ENCODE results near the gene SMIM35. TPM values are rescaled to one million over a fixed set of nuclear protein-coding genes. Genes with fewer than 3 reads are reported as not detected.

SMIM35 gene
- total RNA-seq, 1 experiment from 2014 or later, result not detected

GRCh38 chr11:118021146-118021545 lies 65.6 kb downstream of the SMIM35 start (continued):
- TF ChIP-seq IRF1 (CRISPR knock-in tag; IDR thresholded peaks at IDR 0.05) (no peak), SMAD3 (CRISPR knock-in tag; IDR thresholded peaks at IDR 0.05; ENCODE audit: borderline replicate concordance) (no peak), E2F4 (CRISPR knock-in tag; IDR thresholded peaks at IDR 0.05; ENCODE audit: borderline replicate concordance, low read depth) (no peak), ZNF317 (CRISPR knock-in tag; IDR thresholded peaks at IDR 0.05; ENCODE audit: borderline replicate concordance, low read depth) (no peak), MAX (CRISPR knock-in tag; IDR thresholded peaks at IDR 0.05) (no peak), JAZF1 (CRISPR knock-in tag; IDR thresholded peaks at IDR 0.05) (no peak), NR2C2 (CRISPR knock-in tag; IDR thresholded peaks at IDR 0.05) (no peak), ZNF671 (CRISPR knock-in tag; IDR thresholded peaks at IDR 0.05) (no peak), SP1 (CRISPR knock-in tag; conservative IDR thresholded peaks at IDR 0.05) (no peak)

GRCh38 chr11:118018401-118018800 lies 68.4 kb downstream of the SMIM35 start:
- TF ChIP-seq ZNF532 (CRISPR knock-in tag; IDR thresholded peaks at IDR 0.05; ENCODE audit: borderline replicate concordance) (no peak), ZNF396 (CRISPR knock-in tag; IDR thresholded peaks at IDR 0.05; ENCODE audit: borderline replicate concordance) (no peak), SMAD4 (CRISPR knock-in tag; IDR thresholded peaks at IDR 0.05) (no peak), EMX1 (CRISPR knock-in tag; IDR thresholded peaks at IDR 0.05) (no peak), ELF4 (CRISPR knock-in tag; IDR thresholded peaks at IDR 0.05; ENCODE audit: low read depth) (no peak), ZNF219 (CRISPR knock-in tag; IDR thresholded peaks at IDR 0.05; ENCODE audit: borderline replicate concordance) (no peak), MAX (CRISPR knock-in tag; IDR thresholded peaks at IDR 0.05) (no peak), STAT6 (CRISPR knock-in tag; conservative IDR thresholded peaks at IDR 0.05; ENCODE audit: low read depth) (no peak)

More at GRCh38 chr11:118018401-118018800, 68.4 kb downstream of the SMIM35 start:
- ATAC-seq (no peak), DNase-seq (ENCODE audit: low spot score) (no peak)
- Mint-ChIP-seq H3K36me3 (peaks cover 2% of the 10 kb centered on the region; the same call in 1 of the 2 replicates), H3K9me3 (peaks cover 34% of the 10 kb centered on the region), H3K4me3 (no peak overlapping the region), H3K4me1 (no peaks in the 10 kb centered on the region), H3K27ac (no peak overlapping the region), H3K27me3 (ENCODE audit: low read depth) (peaks cover 12% of the 10 kb centered on the region)
- CTCF ChIA-PET, result no interaction called here
- POLR2A ChIA-PET, result no interaction called here
